Vagina (tissue), 2 donors: ENCODE data around the gene CDC7.

Source experiments
- POLR2A ChIP-seq, 2 donors: fragments of 450-650 bp; IDR thresholded peaks; one replicate each; pipeline ENCODE4 v1.6.1; 2017; ENCODE audit warnings: antibody characterized with exemption in 2 of 2, mild to moderate bottlenecking in 2 of 2, moderate library complexity in 2 of 2
- POLR2AphosphoS5 ChIP-seq, 2 donors: sonication (generic); formaldehyde crosslinking; IDR thresholded peaks; one replicate each; pipeline ENCODE4 v1.9.0; 2017; ENCODE audit warnings: antibody characterized with exemption in 2 of 2, mild to moderate bottlenecking in 2 of 2, low read depth in 1 of 2; ENCODE audit not compliant: insufficient read depth in 1 of 2
- TF ChIP-seq, protein P1 (sequence below), 3 experiments: fragments of 450-650 bp in 2 of 3; fragments of 200-600 bp in 1 of 3; sonication (generic) in 1 of 3; IDR thresholded peaks; one replicate each; pipeline ENCODE4 v1.5.1; 2017 to 2019; ENCODE audit warnings: antibody characterized with exemption in 3 of 3, mild to moderate bottlenecking in 2 of 3, moderate library complexity in 2 of 3

DNA sequence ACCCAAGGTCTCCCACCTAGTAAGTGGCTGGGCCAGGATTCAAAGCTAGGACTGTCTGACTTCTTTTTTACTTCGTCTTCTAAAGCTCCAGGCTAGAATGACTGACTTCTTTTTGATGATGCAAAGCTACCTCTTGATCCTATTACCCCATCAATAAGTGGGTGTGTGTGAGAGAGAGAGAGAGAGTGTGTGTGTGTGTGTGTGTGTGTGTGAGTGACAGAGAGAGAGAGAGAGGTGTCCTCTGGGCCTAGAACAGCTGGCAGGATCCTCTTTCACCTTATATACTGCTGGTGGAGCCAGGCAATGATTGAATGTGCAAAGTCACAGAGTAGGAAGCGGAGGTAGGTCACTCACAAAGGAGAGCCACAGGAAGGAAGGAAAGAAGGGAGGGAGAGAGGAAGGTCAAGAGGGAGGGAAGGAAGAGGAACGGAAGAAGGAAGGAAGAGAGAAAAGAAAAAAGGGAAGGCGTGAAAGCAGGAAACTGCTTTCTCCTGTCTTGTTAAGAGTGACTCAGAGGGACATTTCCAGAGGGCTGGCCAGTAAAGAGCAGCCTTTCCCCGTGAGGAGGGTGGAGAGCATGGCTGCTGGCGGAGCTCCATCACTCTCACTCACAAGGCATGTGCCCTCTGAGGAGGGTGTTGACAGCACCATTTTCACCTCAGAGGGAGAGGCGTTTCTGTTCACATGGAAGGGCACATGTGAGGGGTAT, 68.9 kb downstream of the CDC7 start:
- TF ChIP-seq POLR2AphosphoS5 (IDR thresholded peaks at IDR 0.05; ENCODE audit: insufficient read depth in 1 of 2, low read depth in 1 of 2): peak; percentile 50 to 91
- no peak for TF ChIP-seq POLR2A (IDR thresholded peaks at IDR 0.05)
- TF ChIP-seq, protein P1, sequence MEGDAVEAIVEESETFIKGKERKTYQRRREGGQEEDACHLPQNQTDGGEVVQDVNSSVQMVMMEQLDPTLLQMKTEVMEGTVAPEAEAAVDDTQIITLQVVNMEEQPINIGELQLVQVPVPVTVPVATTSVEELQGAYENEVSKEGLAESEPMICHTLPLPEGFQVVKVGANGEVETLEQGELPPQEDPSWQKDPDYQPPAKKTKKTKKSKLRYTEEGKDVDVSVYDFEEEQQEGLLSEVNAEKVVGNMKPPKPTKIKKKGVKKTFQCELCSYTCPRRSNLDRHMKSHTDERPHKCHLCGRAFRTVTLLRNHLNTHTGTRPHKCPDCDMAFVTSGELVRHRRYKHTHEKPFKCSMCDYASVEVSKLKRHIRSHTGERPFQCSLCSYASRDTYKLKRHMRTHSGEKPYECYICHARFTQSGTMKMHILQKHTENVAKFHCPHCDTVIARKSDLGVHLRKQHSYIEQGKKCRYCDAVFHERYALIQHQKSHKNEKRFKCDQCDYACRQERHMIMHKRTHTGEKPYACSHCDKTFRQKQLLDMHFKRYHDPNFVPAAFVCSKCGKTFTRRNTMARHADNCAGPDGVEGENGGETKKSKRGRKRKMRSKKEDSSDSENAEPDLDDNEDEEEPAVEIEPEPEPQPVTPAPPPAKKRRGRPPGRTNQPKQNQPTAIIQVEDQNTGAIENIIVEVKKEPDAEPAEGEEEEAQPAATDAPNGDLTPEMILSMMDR (IDR thresholded peaks at IDR 0.05): no peak
